Esophagus squamous epithelium (tissue), 5 donors: Measurements from ENCODE around the gene NLGN1. TPM values are rescaled to one million over a fixed set of nuclear protein-coding genes. Genes with fewer than 3 reads are reported as not detected.

Experiments used
- DNase-seq: peaks from one replicate; lab custom pipeline; 2025; lab: John Stamatoyannopoulos, UW
- H3K27ac ChIP-seq, 4 donors: fragments of 200-600 bp; sonication (generic); one replicate each; pipeline ENCODE4 v1.5.1; 2016 to 2019; ENCODE audit warnings: mild to moderate bottlenecking in 1 of 4
- H3K27me3 ChIP-seq, 4 donors: fragments of 200-600 bp; sonication (generic); 1 replicate in 3 of 4; 2 replicates in 1 of 4; pipeline versions ENCODE4 v1.5.1 to v1.6.0; 2017 to 2021; ENCODE audit warnings: antibody characterized with exemption in 1 of 4
- H3K36me3 ChIP-seq, 3 donors: fragments of 200-600 bp; sonication (generic); one replicate each; pipeline ENCODE4 v1.5.1; 2016 to 2019
- H3K4me1 ChIP-seq, 3 donors: fragments of 200-600 bp; sonication (generic); one replicate each; pipeline ENCODE4 v1.5.1; 2017 to 2019
- H3K4me3 ChIP-seq, 4 donors: fragments of 200-600 bp; sonication (generic); 1 replicate in 3 of 4; 2 replicates in 1 of 4; pipeline ENCODE4 v1.5.1; 2016 to 2019; ENCODE audit warnings: mild to moderate bottlenecking in 2 of 4, moderate library complexity in 1 of 4
- H3K9me3 ChIP-seq, 3 donors: fragments of 200-600 bp; sonication (generic); one replicate each; pipeline ENCODE4 v1.5.1; 2016 to 2019
- CTCF ChIP-seq, 6 experiments: fragments of 450-650 bp in 4 of 6; fragments of 200-600 bp in 2 of 6; sonication (generic) in 2 of 6; IDR thresholded peaks; one replicate each; pipeline ENCODE4 v1.5.1; 2016 to 2019; ENCODE audit warnings: antibody characterized with exemption in 6 of 6, mild to moderate bottlenecking in 4 of 6, moderate library complexity in 4 of 6
- POLR2A ChIP-seq, 4 donors: fragments of 450-650 bp; IDR thresholded peaks; one replicate each; pipeline ENCODE4 v1.6.1; 2017; ENCODE audit warnings: antibody characterized with exemption in 4 of 4, mild to moderate bottlenecking in 4 of 4, moderate library complexity in 3 of 4
- WGBS, 2 donors: methylation state at CpG; one replicate each; pipeline ENCODE4 v1.1.5; 2018; 5-methylcytosine and 5-hydroxymethylcytosine counted together
- intact Hi-C: fragments of 100-400 bp; cut with DNase I; formaldehyde crosslinking; loops from one replicate; pipeline ENCODE4 v1.15.0; 2022
- total RNA-seq, 4 donors: library from RNA; depleted of rRNA; stranded (reverse); fragments of >200 nt; gene quantifications; one replicate each; pipeline ENCODE4 v1.1.0, GENCODE V29; 2016
- donor health status: DM: yes; HTN: yes; CAD: no.

The NLGN1 gene
- total RNA-seq, 4 donors from 2014 or later: 0.34 to 12.6 (median 2.9) TPM

- no peak for TF ChIP-seq POLR2A (IDR thresholded peaks at IDR 0.05)
- no peak for TF ChIP-seq CTCF (IDR thresholded peaks at IDR 0.05)
- no peaks in the 10 kb centered on the region for H3K9me3 ChIP-seq
- no peak overlapping the region for H3K27ac ChIP-seq
- 79 to 85% methylated on average over 7 of the region's 7 CpGs for WGBS, 2 donors
- DNase-seq: no peak
- intact Hi-C loops: no loop called here
- no peak overlapping the region for H3K4me3 ChIP-seq
- H3K4me1 ChIP-seq: no peaks in the 10 kb centered on the region
- H3K36me3 ChIP-seq: no peaks in the 10 kb centered on the region
- H3K27me3 ChIP-seq: no peaks in the 10 kb centered on the region
Measured at GRCh38 chr3:174102274-174102673, 704.7 kb downstream of the NLGN1 start.

DNA sequence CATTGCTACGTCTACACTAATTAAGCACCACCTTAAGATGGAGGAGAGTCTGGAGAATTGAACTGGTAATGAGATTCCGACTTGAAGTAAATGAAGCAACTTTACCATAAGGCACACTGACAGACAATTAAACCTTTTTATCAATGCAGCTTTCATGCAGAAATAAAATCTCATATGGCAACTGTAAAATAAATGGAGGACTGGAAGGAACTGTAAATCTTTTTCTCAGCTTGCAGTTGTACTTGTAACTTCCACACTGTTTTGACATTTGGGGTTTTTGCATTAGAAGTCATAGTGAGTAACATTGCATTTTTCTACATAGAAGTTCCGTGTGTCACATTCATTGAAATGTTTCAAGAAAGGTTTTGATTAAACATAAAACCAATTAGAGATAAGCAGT is 705.3 kb downstream of the NLGN1 start:
- Histone ChIP-seq H3K36me3 (no peaks in the 10 kb centered on the region), H3K4me3 (no peak overlapping the region), H3K9me3 (no peaks in the 10 kb centered on the region), H3K27ac (no peak overlapping the region), H3K4me1 (no peaks in the 10 kb centered on the region), H3K27me3 (no peaks in the 10 kb centered on the region)
- no peak for TF ChIP-seq CTCF (IDR thresholded peaks at IDR 0.05)
- no peak for TF ChIP-seq POLR2A (IDR thresholded peaks at IDR 0.05)
- WGBS, 2 donors: 79 to 88% methylated on average over 3 of the region's 3 CpGs
- intact Hi-C loops: no loop called here
- DNase-seq: no peak

DNA sequence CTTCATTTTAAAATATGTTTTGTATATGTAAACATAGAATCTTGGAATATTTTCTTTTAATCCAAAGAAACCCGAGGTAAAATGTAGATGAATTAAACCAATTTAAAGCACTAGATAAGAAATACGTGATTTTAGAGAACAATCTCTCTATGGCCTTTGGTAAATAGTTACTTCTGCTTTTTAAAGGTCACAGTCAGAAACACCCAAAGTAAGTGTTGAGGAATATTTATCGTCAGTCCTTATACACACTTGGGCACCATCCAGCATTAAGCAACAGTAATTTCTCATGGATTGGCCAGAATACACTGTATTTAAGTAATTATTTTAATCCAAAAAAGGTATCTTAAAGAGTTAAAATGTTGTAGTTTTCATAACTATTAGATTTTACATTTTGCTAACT is 713.2 kb downstream of the NLGN1 start:
- Histone ChIP-seq H3K9me3 (no peaks in the 10 kb centered on the region), H3K4me1 (no peaks in the 10 kb centered on the region), H3K4me3 (no peak overlapping the region), H3K27ac (no peak overlapping the region), H3K36me3 (no peaks in the 10 kb centered on the region), H3K27me3 (no peaks in the 10 kb centered on the region)
- intact Hi-C loops: no loop called here
- TF ChIP-seq POLR2A (IDR thresholded peaks at IDR 0.05) (no peak), CTCF (IDR thresholded peaks at IDR 0.05) (no peak)
- no peak for DNase-seq
- 63 to 70% methylated on average over 3 of the region's 3 CpGs for WGBS, 2 donors

DNA sequence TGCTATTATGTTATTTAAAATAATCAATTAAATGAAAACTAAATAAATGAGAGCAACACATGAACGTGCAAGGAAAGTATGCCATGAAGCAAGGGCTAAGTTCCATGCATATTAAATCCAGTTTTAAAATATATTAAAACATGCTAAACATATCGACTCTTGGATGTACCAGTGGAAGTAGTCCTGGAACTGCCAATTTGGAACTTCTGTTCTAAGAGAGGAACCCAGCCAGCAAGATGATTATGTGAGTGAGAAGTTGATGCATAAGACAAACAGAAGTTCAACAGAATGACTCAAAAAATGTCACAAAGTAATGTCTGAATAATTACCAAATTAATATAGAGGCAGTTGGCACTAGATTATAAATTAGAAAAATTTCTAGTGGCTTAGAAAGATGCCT is 714.2 kb downstream of the NLGN1 start:
- Histone ChIP-seq H3K27me3 (no peaks in the 10 kb centered on the region), H3K36me3 (no peaks in the 10 kb centered on the region), H3K9me3 (no peaks in the 10 kb centered on the region), H3K4me1 (no peaks in the 10 kb centered on the region), H3K4me3 (no peak overlapping the region), H3K27ac (no peak overlapping the region)
- DNase-seq: no peak
- no peak for TF ChIP-seq CTCF (IDR thresholded peaks at IDR 0.05)
- 64 to 68% methylated on average over 2 of the region's 2 CpGs for WGBS, 2 donors
- intact Hi-C loops: no loop called here

DNA sequence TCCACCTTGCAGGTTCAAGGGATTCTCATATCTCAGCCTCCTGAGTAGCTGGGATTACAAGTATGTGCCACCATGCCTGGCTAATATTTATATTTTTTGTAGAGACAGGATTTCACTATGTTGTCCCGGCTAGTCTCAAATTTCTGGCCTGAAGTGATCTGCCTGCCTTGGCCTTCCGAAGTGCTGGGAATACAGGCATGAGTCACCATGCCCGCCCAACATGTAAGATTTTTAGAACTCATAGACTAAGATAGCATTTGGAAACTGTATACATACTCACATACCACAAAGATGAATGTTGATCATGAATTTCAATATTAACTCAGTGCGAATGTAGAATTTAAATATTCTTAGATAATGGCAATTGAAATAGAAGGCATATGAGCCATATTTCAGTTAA is 718.9 kb downstream of the NLGN1 start:
- no peaks in the 10 kb centered on the region for H3K4me1 ChIP-seq

More for the DNA sequence above, 718.9 kb downstream of the NLGN1 start:
- intact Hi-C loops: no loop called here
- H3K9me3 ChIP-seq: no peaks in the 10 kb centered on the region
- H3K27me3 ChIP-seq: no peaks in the 10 kb centered on the region
- no peak overlapping the region for H3K4me3 ChIP-seq
- TF ChIP-seq POLR2A (IDR thresholded peaks at IDR 0.05) (no peak), CTCF (IDR thresholded peaks at IDR 0.05) (no peak)
- H3K27ac ChIP-seq: no peak overlapping the region
- 83 to 89% methylated on average over 4 of the region's 4 CpGs for WGBS, 2 donors
- no peaks in the 10 kb centered on the region for H3K36me3 ChIP-seq
- no peak for DNase-seq
